ENCODE measurements around the gene PRKCA. TPM values are rescaled to one million over a fixed set of nuclear protein-coding genes. Genes with fewer than 3 reads are reported as not detected.

The PRKCA gene
- total and polyA plus RNA-seq, 4 donors: 3.0 to 14.1 (median 5.4) TPM

DNA sequence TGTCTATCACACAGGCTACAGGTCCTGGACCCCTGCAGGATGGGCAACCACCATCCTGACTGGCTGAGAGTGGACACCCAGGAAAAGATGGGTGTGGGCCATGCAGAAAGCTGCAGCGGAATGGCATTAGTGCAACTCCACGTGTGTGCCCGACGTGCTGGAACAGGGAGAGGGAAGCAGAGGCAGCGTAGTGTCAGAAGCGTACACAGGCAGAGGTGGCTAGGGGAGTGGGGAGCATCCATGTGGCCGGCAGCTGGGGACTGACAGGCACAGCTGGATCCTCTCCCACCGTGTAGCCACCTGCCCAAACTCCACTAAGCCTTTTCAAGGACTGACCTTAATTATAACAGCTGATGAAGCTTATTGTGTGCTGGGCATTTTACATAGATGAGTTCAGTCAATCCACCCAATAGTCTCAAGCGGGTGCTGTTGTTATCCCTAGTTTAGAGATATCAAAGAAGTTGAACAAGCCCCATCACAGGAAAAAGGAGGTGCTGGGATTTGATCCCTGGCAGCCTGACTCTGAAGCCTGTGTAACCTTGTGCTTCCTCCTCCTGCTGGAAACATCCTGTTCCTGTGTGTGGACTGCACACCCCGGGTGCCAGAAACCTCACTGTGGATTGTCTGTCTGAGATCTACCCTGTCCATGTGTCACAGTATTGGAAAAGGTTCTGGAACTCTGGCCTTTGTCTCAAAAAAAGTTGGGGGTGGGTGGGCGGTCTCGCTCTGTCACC is 114.0 kb downstream of the PRKCA start:
- Histone ChIP-seq H3K9ac (ENCODE audit: low read depth in 1 of 2, low read length in 2 of 2) (no peak overlapping the region), H3K27ac (ENCODE audit: low read depth in 1 of 2, low read length in 2 of 2) (no peak overlapping the region), H3K4me1 (ENCODE audit: control insufficient read depth in 4 of 4, insufficient read depth in 4 of 4, low read length in 3 of 4) (peaks cover 13 to 49% (median 41%) of the 10 kb centered on the region in 4 donors), H3K9me3 (ENCODE audit: control insufficient read depth in 4 of 4, low read length in 3 of 4) (no peaks in the 10 kb centered on the region), H3K4me3 (ENCODE audit: low read depth in 1 of 3, low read length in 3 of 3) (no peak overlapping the region), H3K36me3 (ENCODE audit: control insufficient read depth in 4 of 4, insufficient read depth in 3 of 4, low read depth in 1 of 4, low read length in 3 of 4) (no peaks in the 10 kb centered on the region), H3K27me3 (ENCODE audit: control insufficient read depth in 4 of 4, insufficient read depth in 4 of 4, low read length in 3 of 4) (no peaks in the 10 kb centered on the region)
- WGBS: 84% methylated on average over 12 of the region's 12 CpGs
- DNase-seq (ENCODE audit: low spot score): no peak
- TF ChIP-seq GABPA (IDR thresholded peaks at IDR 0.05 in 1 of 2, conservative IDR thresholded peaks at IDR 0.05 in 1 of 2) (no peak), CTCF (IDR thresholded peaks at IDR 0.05; ENCODE audit: low read depth, low read length, missing input control) (no peak), NR2F2 (IDR thresholded peaks at IDR 0.05) (peak; percentile 72)

DNA sequence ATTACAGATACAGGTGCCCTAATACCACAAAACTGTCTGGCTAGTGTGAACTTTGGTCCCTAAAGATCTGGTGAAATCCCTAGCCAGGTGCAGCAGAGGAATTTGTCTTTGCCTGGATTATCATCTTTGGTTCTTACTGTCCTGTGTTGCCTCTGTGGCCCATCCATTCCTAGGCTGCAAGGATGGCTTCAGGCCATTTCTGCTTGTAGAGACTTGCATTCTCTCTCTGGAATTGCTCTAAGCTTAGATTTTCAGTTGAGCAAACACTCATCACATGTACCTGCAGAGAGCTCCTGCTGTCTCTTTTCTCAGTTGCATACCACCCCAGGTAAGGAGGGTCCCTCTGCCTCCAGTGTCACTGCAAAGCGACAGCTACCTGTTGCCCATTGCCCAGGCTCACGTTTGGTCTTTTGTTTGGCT is 114.9 kb downstream of the PRKCA start:
- Histone ChIP-seq H3K27ac (ENCODE audit: low read depth in 1 of 2, low read length in 2 of 2) (no peak overlapping the region), H3K9ac (ENCODE audit: low read depth in 1 of 2, low read length in 2 of 2) (no peak overlapping the region), H3K4me3 (ENCODE audit: low read depth in 1 of 3, low read length in 3 of 3) (no peak overlapping the region), H3K36me3 (ENCODE audit: control insufficient read depth in 4 of 4, insufficient read depth in 3 of 4, low read depth in 1 of 4, low read length in 3 of 4) (no peaks in the 10 kb centered on the region), H3K9me3 (ENCODE audit: control insufficient read depth in 4 of 4, low read length in 3 of 4) (no peaks in the 10 kb centered on the region), H3K27me3 (ENCODE audit: control insufficient read depth in 4 of 4, insufficient read depth in 4 of 4, low read length in 3 of 4) (no peaks in the 10 kb centered on the region), H3K4me1 (ENCODE audit: control insufficient read depth in 4 of 4, insufficient read depth in 4 of 4, low read length in 3 of 4) (peaks cover 13 to 52% (median 43%) of the 10 kb centered on the region in 4 donors)
- TF ChIP-seq HNF4A (conservative IDR thresholded peaks at IDR 0.05): peak; percentile 77
- TF ChIP-seq RAD21 (IDR thresholded peaks at IDR 0.05): peak; percentile 19 to 22
- peak; percentile 24 for TF ChIP-seq HNF4G (IDR thresholded peaks at IDR 0.05)
- TF ChIP-seq, protein P1, sequence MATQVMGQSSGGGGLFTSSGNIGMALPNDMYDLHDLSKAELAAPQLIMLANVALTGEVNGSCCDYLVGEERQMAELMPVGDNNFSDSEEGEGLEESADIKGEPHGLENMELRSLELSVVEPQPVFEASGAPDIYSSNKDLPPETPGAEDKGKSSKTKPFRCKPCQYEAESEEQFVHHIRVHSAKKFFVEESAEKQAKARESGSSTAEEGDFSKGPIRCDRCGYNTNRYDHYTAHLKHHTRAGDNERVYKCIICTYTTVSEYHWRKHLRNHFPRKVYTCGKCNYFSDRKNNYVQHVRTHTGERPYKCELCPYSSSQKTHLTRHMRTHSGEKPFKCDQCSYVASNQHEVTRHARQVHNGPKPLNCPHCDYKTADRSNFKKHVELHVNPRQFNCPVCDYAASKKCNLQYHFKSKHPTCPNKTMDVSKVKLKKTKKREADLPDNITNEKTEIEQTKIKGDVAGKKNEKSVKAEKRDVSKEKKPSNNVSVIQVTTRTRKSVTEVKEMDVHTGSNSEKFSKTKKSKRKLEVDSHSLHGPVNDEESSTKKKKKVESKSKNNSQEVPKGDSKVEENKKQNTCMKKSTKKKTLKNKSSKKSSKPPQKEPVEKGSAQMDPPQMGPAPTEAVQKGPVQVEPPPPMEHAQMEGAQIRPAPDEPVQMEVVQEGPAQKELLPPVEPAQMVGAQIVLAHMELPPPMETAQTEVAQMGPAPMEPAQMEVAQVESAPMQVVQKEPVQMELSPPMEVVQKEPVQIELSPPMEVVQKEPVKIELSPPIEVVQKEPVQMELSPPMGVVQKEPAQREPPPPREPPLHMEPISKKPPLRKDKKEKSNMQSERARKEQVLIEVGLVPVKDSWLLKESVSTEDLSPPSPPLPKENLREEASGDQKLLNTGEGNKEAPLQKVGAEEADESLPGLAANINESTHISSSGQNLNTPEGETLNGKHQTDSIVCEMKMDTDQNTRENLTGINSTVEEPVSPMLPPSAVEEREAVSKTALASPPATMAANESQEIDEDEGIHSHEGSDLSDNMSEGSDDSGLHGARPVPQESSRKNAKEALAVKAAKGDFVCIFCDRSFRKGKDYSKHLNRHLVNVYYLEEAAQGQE (IDR thresholded peaks at IDR 0.05): no peak
- TF ChIP-seq RXRA (IDR thresholded peaks at IDR 0.05): peak in 1 of 2 donors; percentile 50
- DNase-seq (ENCODE audit: low spot score): no peak
- 39% methylated on average over 2 of the region's 2 CpGs for WGBS

DNA sequence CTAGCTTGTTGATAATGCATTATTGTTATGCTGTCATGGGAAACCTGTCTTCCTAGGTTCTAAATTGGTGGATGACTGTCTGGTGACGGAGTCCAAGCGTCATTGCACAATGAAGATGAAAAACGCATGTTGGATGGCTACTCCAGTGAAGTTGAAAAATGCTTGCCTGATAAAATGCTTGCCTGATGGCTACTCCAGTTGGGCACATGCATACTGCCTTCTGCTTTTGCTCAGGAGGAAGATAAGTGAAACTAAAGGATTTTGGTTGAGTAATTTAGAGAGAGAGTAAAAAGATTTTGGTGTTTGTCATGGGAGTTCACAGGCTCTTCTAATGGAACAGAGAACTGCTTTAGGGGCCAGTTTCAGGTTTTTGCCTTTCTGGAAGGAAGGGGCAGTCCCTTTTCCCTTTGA is 118.6 kb downstream of the PRKCA start:
- no peak overlapping the region for H3K9ac ChIP-seq (ENCODE audit: low read depth in 1 of 2, low read length in 2 of 2)
- peaks cover 7 to 28% (median 21%) of the 10 kb centered on the region in 4 donors for H3K4me1 ChIP-seq (ENCODE audit: control insufficient read depth in 4 of 4, insufficient read depth in 4 of 4, low read length in 3 of 4)
- H3K27ac ChIP-seq (ENCODE audit: low read depth in 1 of 2, low read length in 2 of 2): no peak overlapping the region
- no peaks in the 10 kb centered on the region for H3K27me3 ChIP-seq (ENCODE audit: control insufficient read depth in 4 of 4, insufficient read depth in 4 of 4, low read length in 3 of 4)
- H3K9me3 ChIP-seq (ENCODE audit: control insufficient read depth in 4 of 4, low read length in 3 of 4): no peaks in the 10 kb centered on the region
- H3K4me3 ChIP-seq (ENCODE audit: low read depth in 1 of 3, low read length in 3 of 3): no peak overlapping the region
- no peaks in the 10 kb centered on the region for H3K36me3 ChIP-seq (ENCODE audit: control insufficient read depth in 4 of 4, insufficient read depth in 3 of 4, low read depth in 1 of 4, low read length in 3 of 4)
- no peak for DNase-seq (ENCODE audit: low spot score)
- 58% methylated on average over 3 of the region's 3 CpGs for WGBS
- TF ChIP-seq, protein P2, sequence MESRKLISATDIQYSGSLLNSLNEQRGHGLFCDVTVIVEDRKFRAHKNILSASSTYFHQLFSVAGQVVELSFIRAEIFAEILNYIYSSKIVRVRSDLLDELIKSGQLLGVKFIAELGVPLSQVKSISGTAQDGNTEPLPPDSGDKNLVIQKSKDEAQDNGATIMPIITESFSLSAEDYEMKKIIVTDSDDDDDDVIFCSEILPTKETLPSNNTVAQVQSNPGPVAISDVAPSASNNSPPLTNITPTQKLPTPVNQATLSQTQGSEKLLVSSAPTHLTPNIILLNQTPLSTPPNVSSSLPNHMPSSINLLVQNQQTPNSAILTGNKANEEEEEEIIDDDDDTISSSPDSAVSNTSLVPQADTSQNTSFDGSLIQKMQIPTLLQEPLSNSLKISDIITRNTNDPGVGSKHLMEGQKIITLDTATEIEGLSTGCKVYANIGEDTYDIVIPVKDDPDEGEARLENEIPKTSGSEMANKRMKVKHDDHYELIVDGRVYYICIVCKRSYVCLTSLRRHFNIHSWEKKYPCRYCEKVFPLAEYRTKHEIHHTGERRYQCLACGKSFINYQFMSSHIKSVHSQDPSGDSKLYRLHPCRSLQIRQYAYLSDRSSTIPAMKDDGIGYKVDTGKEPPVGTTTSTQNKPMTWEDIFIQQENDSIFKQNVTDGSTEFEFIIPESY (IDR thresholded peaks at IDR 0.05): no peak
- TF ChIP-seq ATF3 (IDR thresholded peaks at IDR 0.05) (no peak), CTCF (IDR thresholded peaks at IDR 0.05; ENCODE audit: low read depth, low read length, missing input control) (no peak), RXRA (IDR thresholded peaks at IDR 0.05) (no peak), SP1 (IDR thresholded peaks at IDR 0.05) (no peak), FOXA2 (IDR thresholded peaks at IDR 0.05) (no peak), MAX (IDR thresholded peaks at IDR 0.05) (no peak)

Measured in liver (tissue), 9 donors.